Keratinocyte (primary cell): ENCODE data around the gene RPIA. TPM values are rescaled to one million over a fixed set of nuclear protein-coding genes. Genes with fewer than 3 reads are reported as not detected.

Experiments
- DNase-seq: peaks from one replicate; pipeline ENCODE4 v3.0.0-alpha.2; 2011; ENCODE audit warnings: low read depth, missing footprints, low spot score
- FAIRE-seq: peaks from 2 replicates; lab custom pipeline; 2011; peaks lifted over from hg19 to GRCh38; lab: Jason Lieb, UNC
- H2AFZ ChIP-seq: 2 replicates; pipeline ENCODE4 v1.6.0; 2012; ENCODE audit warnings: low read length, control low read depth, inconsistent platforms; ENCODE audit not compliant: control insufficient read depth
- H3K27ac ChIP-seq: 2 replicates; pipeline ENCODE4 v1.5.1; 2011; ENCODE audit warnings: low read length; ENCODE audit not compliant: control insufficient read depth, insufficient read depth
- H3K27me3 ChIP-seq: 3 replicates; pipeline ENCODE4 v1.6.0; 2011; ENCODE audit warnings: low read length; ENCODE audit not compliant: control insufficient read depth, insufficient read depth; ENCODE audit errors: extremely low read depth
- H3K36me3 ChIP-seq, 2 experiments: 2 replicates in 1 of 2; 3 replicates in 1 of 2; pipeline ENCODE4 v1.5.1; 2011; ENCODE audit warnings: low read length in 2 of 2, mild to moderate bottlenecking in 1 of 2; ENCODE audit not compliant: control insufficient read depth in 2 of 2, insufficient read depth in 2 of 2; ENCODE audit errors: extremely low read depth in 1 of 2
- H3K4me1 ChIP-seq: 3 replicates; pipeline ENCODE4 v1.5.1; 2011; ENCODE audit warnings: low read length; ENCODE audit not compliant: control insufficient read depth, insufficient read depth; ENCODE audit errors: extremely low read depth
- H3K4me2 ChIP-seq: 3 replicates; pipeline ENCODE4 v1.6.0; 2011; ENCODE audit warnings: low read depth, low read length; ENCODE audit not compliant: control insufficient read depth, insufficient read depth; ENCODE audit errors: extremely low read depth
- H3K4me3 ChIP-seq, 3 experiments: fragments of 200-600 bp in 1 of 3; sonication (generic) in 1 of 3; 2 replicates in 2 of 3; 3 replicates in 1 of 3; pipeline ENCODE4 v1.5.1; 2011 to 2016; ENCODE audit warnings: low read length in 3 of 3, mild to moderate bottlenecking in 3 of 3, control low read depth in 2 of 3, inconsistent platforms in 1 of 3, low read depth in 1 of 3, mixed read lengths in 1 of 3, mixed run types in 1 of 3, moderate library complexity in 1 of 3; ENCODE audit not compliant: control insufficient read depth in 2 of 3, insufficient read depth in 2 of 3; ENCODE audit errors: extremely low read depth in 1 of 3
- H3K79me2 ChIP-seq: 2 replicates; pipeline ENCODE4 v1.6.0; 2012; ENCODE audit warnings: low read length; ENCODE audit not compliant: control insufficient read depth, insufficient read depth
- H3K9ac ChIP-seq: 3 replicates; pipeline ENCODE4 v1.6.0; 2011; ENCODE audit warnings: low read length; ENCODE audit not compliant: control insufficient read depth, insufficient read depth; ENCODE audit errors: extremely low read depth
- H3K9me1 ChIP-seq: 3 replicates; pipeline ENCODE4 v1.6.0; 2011; ENCODE audit warnings: low read length; ENCODE audit not compliant: control insufficient read depth, insufficient read depth; ENCODE audit errors: extremely low read depth
- H3K9me3 ChIP-seq: 2 replicates; pipeline ENCODE4 v1.5.1; 2012; ENCODE audit warnings: low read depth, low read length; ENCODE audit not compliant: control insufficient read depth
- H4K20me1 ChIP-seq: 3 replicates; pipeline ENCODE4 v1.6.0; 2011; ENCODE audit warnings: low read length; ENCODE audit not compliant: control insufficient read depth, insufficient read depth; ENCODE audit errors: extremely low read depth
- EZH2 ChIP-seq: IDR thresholded peaks from one replicate; pipeline ENCODE4 v1.6.1; 2012; ENCODE audit warnings: inconsistent platforms, mild to moderate bottlenecking, low read length, moderate library complexity
- dilution Hi-C: fragments of 300-500 bp; cut with MboI; formaldehyde crosslinking; loops from one replicate; pipeline ENCODE4 v1.7.0; 2020; ENCODE audit warnings: low sequenced_read_pairs; ENCODE audit not compliant: extremely low pct_ligation_motif_present
- polyA plus RNA-seq, 5 experiments: library from polyadenylated mRNA; depleted of rRNA in 3 of 5; stranded (reverse) in 3 of 5; stranded (forward) in 1 of 5; unstranded in 1 of 5; fragments of >200 nt; gene quantifications; 1 replicate in 1 of 5; 2 replicates in 3 of 5; 3 replicates in 1 of 5; pipeline versions ENCODE4 v1.2.1 to v1.2.3, GENCODE V29; 2011 to 2012; ENCODE audit warnings: missing spikeins in 2 of 5, low read depth in 1 of 5, low replicate concordance in 1 of 5
- TF ChIP-seq, protein P1 (sequence below), 3 experiments: IDR thresholded peaks in 1 of 3; conservative IDR thresholded peaks in 1 of 3; optimal IDR thresholded peaks in 1 of 3; 2 replicates in 2 of 3; 3 replicates in 1 of 3; pipeline versions ENCODE3 to v1.5.1; 2011; ENCODE audit warnings: low read length in 3 of 3, mild to moderate bottlenecking in 3 of 3, moderate library complexity in 2 of 3, control low read depth in 1 of 3, inconsistent platforms in 1 of 3; ENCODE audit not compliant: insufficient read depth in 2 of 3; ENCODE audit errors: extremely low read depth in 1 of 3

Gene RPIA
- polyA plus RNA-seq, 1 donor (not counting 4 experiments of a cell fraction or from before 2014, with no cell fraction given), result 11.4 TPM

DNA sequence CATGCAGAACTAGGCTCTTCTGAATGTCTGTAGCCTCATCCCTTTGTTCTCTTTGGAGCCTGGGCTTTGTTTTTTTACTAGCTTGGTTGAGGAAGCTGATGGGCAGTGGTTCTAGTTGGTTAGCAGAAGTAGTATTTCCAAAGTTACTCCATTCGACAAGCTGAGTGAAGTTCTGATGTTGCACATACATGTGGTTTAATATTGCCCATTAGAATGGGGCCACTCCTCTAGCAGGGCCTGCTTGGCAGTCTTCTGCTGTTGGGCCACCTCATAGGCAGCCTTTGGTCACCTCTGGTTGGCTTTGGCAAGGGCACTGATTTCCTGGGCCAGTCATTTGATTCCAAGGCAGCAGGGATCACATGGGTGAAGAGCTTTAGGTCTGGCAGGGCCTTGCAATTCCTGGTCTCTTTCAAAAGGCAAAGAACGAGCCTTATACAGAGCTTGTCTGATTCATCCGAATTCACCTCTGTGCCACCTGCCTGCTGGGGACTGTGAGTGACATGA is 2.5 kb downstream of the RPIA start:
- dilution Hi-C loops, result no loop called here
- H3K27me3 ChIP-seq, result no peaks in the 10 kb centered on the region
- no peak overlapping the region for H2AFZ ChIP-seq
- no peak overlapping the region for H3K4me3 ChIP-seq
- no peaks in the 10 kb centered on the region for H3K9me1 ChIP-seq
- no peak overlapping the region for H3K9ac ChIP-seq
- no peaks in the 10 kb centered on the region for H4K20me1 ChIP-seq
- no peak for TF ChIP-seq EZH2
- TF ChIP-seq, protein P1, sequence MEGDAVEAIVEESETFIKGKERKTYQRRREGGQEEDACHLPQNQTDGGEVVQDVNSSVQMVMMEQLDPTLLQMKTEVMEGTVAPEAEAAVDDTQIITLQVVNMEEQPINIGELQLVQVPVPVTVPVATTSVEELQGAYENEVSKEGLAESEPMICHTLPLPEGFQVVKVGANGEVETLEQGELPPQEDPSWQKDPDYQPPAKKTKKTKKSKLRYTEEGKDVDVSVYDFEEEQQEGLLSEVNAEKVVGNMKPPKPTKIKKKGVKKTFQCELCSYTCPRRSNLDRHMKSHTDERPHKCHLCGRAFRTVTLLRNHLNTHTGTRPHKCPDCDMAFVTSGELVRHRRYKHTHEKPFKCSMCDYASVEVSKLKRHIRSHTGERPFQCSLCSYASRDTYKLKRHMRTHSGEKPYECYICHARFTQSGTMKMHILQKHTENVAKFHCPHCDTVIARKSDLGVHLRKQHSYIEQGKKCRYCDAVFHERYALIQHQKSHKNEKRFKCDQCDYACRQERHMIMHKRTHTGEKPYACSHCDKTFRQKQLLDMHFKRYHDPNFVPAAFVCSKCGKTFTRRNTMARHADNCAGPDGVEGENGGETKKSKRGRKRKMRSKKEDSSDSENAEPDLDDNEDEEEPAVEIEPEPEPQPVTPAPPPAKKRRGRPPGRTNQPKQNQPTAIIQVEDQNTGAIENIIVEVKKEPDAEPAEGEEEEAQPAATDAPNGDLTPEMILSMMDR (optimal IDR thresholded peaks at IDR 0.05 in 1 of 3, IDR thresholded peaks at IDR 0.05 in 1 of 3, conservative IDR thresholded peaks at IDR 0.05 in 1 of 3; ENCODE audit: extremely low read depth in 1 of 3, insufficient read depth in 2 of 3, low read length in 3 of 3), result no peak
- H3K36me3 ChIP-seq, result no peaks in the 10 kb centered on the region
- H3K79me2 ChIP-seq, result peaks cover 59% of the 10 kb centered on the region
- no peak for FAIRE-seq
- no peak overlapping the region for H3K27ac ChIP-seq
- H3K4me1 ChIP-seq, result peaks cover 12% of the 10 kb centered on the region
- DNase-seq, result no peak
- H3K9me3 ChIP-seq, result no peaks in the 10 kb centered on the region
- H3K4me2 ChIP-seq, result no peak overlapping the region

GRCh38 chr2:88696611-88697010 is 5.1 kb downstream of the RPIA start:
- no peak overlapping the region for H3K9ac ChIP-seq
- peaks cover 52% of the 10 kb centered on the region for H3K79me2 ChIP-seq
- DNase-seq (no peak), FAIRE-seq (no peak)
- dilution Hi-C loops, result no loop called here
- no peaks in the 10 kb centered on the region for H4K20me1 ChIP-seq
- no peak overlapping the region for H3K4me3 ChIP-seq
- H3K27me3 ChIP-seq, result no peaks in the 10 kb centered on the region
- no peak overlapping the region for H2AFZ ChIP-seq
- TF ChIP-seq, protein P1 (optimal IDR thresholded peaks at IDR 0.05 in 1 of 3, IDR thresholded peaks at IDR 0.05 in 1 of 3, conservative IDR thresholded peaks at IDR 0.05 in 1 of 3; ENCODE audit: extremely low read depth in 1 of 3, insufficient read depth in 2 of 3, low read length in 3 of 3), result no peak
- TF ChIP-seq EZH2, result no peak
- peaks cover 2 to 5% of the 10 kb centered on the region in 2 experiments for H3K36me3 ChIP-seq
- no peaks in the 10 kb centered on the region for H3K9me1 ChIP-seq
- no peaks in the 10 kb centered on the region for H3K9me3 ChIP-seq
- H3K4me1 ChIP-seq, result peaks cover 4% of the 10 kb centered on the region
- no peak overlapping the region for H3K4me2 ChIP-seq
- no peak overlapping the region for H3K27ac ChIP-seq
